ENCODE measurements around the gene ZCCHC14. TPM values are rescaled to one million over a fixed set of nuclear protein-coding genes. Genes with fewer than 3 reads are reported as not detected.

Gene ZCCHC14
- total RNA-seq, 3 donors from 2014 or later = 14.7 to 18.0 (median 15.9) TPM

DNA sequence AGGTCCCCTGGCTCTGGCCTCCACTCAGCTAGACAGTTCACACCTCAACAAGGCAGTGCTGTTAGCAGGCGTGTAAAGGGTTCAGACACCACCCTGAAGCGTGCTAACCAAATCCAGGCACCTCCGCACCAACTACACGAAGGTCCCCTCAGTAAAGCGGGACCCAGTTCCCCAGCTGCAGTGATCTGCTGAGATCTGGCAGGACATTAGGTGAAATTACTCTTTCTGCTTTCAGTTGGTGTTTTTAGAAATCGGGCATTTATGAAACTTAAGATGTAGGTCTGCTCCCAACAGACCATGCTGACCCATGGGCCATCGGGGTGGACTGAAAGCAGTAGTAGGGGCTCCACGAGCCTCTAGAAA, 136.4 kb downstream of the ZCCHC14 start:
- Mint-ChIP-seq H3K36me3 (ENCODE audit: insufficient read depth) (peaks cover 13% of the 10 kb centered on the region), H3K9me3 (no peaks in the 10 kb centered on the region), H3K27me3 (ENCODE audit: low read depth) (no peaks in the 10 kb centered on the region), H3K4me1 (ENCODE audit: low read depth) (no peaks in the 10 kb centered on the region), H3K4me3 (no peak overlapping the region)
- DNase-seq (no peak), ATAC-seq (no peak)

Other genes starting within 250 kb of the ZCCHC14 start
- gene C16orf95, start 175.6 kb downstream of the ZCCHC14 start, total RNA-seq = 1 to 10 TPM; 3.5 to 5.7 (median 4.1) TPM
- 10 to 100 TPM; 53.0 to 58.1 (median 55.5) TPM for gene FBXO31, start 109.2 kb downstream of the ZCCHC14 start, total RNA-seq
- gene MAP1LC3B, start 100.7 kb downstream of the ZCCHC14 start, total RNA-seq = 10 to 100 TPM; 31.5 to 43.2 (median 31.6) TPM
- gene JPH3, start 109.5 kb upstream of the ZCCHC14 start, total RNA-seq = not detected

Measured in activated T-cell treated with anti-CD3 and anti-CD28 coated beads, Interleukin-2, amount 50 U/mL, for 4 hours (primary cell).